ENCODE results near the gene SORBS2.

Gene SORBS2

DNA sequence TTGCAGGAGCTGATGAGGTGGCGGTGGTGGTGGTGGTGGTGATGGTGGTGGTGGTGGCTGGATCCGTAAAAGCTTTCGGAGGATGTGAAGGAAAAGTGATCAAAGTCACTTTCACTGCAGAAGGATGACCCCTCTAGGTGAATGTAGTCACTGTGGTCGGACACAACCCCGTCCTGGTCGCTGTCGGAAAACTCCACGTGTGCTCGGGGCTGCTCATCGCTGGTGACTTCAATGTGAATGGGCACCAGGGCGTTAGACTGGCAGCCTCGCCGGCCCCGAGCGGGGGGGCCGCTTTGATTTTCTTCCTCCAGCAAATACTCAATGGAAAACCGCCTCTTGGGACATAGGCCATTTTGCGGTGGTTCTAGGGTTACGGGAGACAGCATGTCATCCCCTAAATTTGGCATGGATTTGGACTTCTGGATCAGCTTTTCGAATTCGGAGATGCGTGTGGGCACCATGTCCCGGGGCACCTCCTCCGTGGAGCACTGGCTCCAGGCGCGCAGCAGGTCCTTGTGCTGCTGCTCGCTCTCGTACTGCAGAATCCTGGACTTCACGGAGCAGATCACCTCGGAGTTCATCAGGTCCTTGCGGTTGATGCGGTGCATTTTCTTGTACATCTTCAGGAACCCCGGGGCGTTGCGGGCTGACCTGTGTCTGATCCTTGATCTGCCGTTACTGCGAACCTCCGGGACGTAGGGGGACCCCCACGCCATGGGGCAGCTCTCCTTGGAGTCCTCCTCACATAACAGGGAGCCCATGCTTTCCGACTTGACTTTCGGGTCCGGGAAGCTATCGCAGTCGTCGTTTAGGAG, 188.3 kb downstream of the SORBS2 start:
- Histone ChIP-seq H3K79me2 (ENCODE audit: insufficient read depth, low read length) (no peaks in the 10 kb centered on the region), H4K20me1 (ENCODE audit: insufficient read depth, low read length) (no peaks in the 10 kb centered on the region), H3K27ac (ENCODE audit: low read length) (no peak overlapping the region), H3K4me1 (ENCODE audit: insufficient read depth, low read length) (no peaks in the 10 kb centered on the region), H3K36me3 (ENCODE audit: insufficient read depth, low read length) (no peaks in the 10 kb centered on the region), H3K4me3 (ENCODE audit: low read depth in 1 of 2, low read length in 2 of 2) (no peak overlapping the region), H3K9ac (ENCODE audit: low read depth, low read length) (no peak overlapping the region), H3K27me3 (ENCODE audit: insufficient read depth, low read length, poor library complexity) (no peaks in the 10 kb centered on the region), H3K4me2 (ENCODE audit: insufficient read depth, low read length) (no peak overlapping the region), H2AFZ (ENCODE audit: low read depth, low read length) (no peak overlapping the region), H3K9me3 (ENCODE audit: insufficient read depth, low read length, severe bottlenecking) (no peaks in the 10 kb centered on the region)
- DNase-seq (no peak), ATAC-seq (ENCODE audit: insufficient read depth, low read depth) (no peak)
- TF ChIP-seq, protein P1, sequence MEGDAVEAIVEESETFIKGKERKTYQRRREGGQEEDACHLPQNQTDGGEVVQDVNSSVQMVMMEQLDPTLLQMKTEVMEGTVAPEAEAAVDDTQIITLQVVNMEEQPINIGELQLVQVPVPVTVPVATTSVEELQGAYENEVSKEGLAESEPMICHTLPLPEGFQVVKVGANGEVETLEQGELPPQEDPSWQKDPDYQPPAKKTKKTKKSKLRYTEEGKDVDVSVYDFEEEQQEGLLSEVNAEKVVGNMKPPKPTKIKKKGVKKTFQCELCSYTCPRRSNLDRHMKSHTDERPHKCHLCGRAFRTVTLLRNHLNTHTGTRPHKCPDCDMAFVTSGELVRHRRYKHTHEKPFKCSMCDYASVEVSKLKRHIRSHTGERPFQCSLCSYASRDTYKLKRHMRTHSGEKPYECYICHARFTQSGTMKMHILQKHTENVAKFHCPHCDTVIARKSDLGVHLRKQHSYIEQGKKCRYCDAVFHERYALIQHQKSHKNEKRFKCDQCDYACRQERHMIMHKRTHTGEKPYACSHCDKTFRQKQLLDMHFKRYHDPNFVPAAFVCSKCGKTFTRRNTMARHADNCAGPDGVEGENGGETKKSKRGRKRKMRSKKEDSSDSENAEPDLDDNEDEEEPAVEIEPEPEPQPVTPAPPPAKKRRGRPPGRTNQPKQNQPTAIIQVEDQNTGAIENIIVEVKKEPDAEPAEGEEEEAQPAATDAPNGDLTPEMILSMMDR (IDR thresholded peaks at IDR 0.05; ENCODE audit: borderline replicate concordance, extremely low read depth, low read length, poor library complexity, severe bottlenecking) = no peak
- TF ChIP-seq EZH2 (IDR thresholded peaks at IDR 0.05; ENCODE audit: borderline replicate concordance, low read depth, low read length, severe bottlenecking) = no peak

DNA sequence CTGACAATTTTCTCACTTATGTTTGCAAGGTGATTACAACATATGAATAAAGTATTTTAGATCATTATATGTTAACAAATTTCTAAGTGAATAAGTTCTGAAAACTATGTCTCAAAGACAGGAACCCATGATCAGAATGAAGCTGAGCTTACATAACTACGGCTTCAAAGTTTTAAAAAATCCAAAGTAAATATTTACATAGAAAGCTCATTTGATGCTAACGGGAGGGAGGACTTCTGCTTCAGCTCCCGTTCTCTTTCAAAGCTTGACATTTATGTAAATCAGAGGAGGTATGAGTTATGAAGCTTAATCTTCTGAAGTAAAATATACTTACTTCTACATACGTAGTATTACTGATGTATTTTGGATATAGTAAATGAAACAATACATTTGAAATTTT, 203.8 kb downstream of the SORBS2 start:
- no peaks in the 10 kb centered on the region for H4K20me1 ChIP-seq (ENCODE audit: insufficient read depth, low read length)
- H3K27ac ChIP-seq (ENCODE audit: low read length) = no peak overlapping the region
- DNase-seq = no peak
- H3K9me3 ChIP-seq (ENCODE audit: insufficient read depth, low read length, severe bottlenecking) = no peaks in the 10 kb centered on the region
- H2AFZ ChIP-seq (ENCODE audit: low read depth, low read length) = no peak overlapping the region
- no peak overlapping the region for H3K4me2 ChIP-seq (ENCODE audit: insufficient read depth, low read length)
- TF ChIP-seq EZH2 (IDR thresholded peaks at IDR 0.05; ENCODE audit: borderline replicate concordance, low read depth, low read length, severe bottlenecking) = no peak
- no peaks in the 10 kb centered on the region for H3K79me2 ChIP-seq (ENCODE audit: insufficient read depth, low read length)
- no peak overlapping the region for H3K4me3 ChIP-seq (ENCODE audit: low read depth in 1 of 2, low read length in 2 of 2)
- H3K27me3 ChIP-seq (ENCODE audit: insufficient read depth, low read length, poor library complexity) = no peaks in the 10 kb centered on the region
- no peak overlapping the region for H3K9ac ChIP-seq (ENCODE audit: low read depth, low read length)
- ATAC-seq (ENCODE audit: insufficient read depth, low read depth) = no peak
- H3K4me1 ChIP-seq (ENCODE audit: insufficient read depth, low read length) = no peaks in the 10 kb centered on the region
- H3K36me3 ChIP-seq (ENCODE audit: insufficient read depth, low read length) = no peaks in the 10 kb centered on the region

DNA sequence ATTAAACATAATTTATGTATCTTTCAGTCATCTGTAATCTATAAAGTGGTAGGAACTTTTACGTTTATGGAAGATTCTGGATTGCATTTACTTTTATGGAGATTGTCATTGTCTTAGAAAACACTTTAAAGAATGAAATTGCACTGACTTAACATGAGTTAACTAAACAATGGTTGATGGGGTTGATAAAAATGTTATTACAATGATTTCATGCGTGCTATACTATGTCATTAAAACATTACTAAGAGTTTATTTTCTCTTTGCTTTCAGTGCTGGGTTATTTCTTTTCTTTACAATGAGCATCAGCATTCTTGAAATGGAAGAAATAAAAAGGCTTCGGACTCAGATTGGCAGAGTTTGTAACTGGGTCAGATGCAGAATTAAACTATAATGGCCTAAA, 209.6 kb downstream of the SORBS2 start:
- no peak overlapping the region for H3K27ac ChIP-seq (ENCODE audit: low read length)
- H3K9me3 ChIP-seq (ENCODE audit: insufficient read depth, low read length, severe bottlenecking) = no peaks in the 10 kb centered on the region
- no peak for ATAC-seq (ENCODE audit: insufficient read depth, low read depth)
- no peaks in the 10 kb centered on the region for H3K36me3 ChIP-seq (ENCODE audit: insufficient read depth, low read length)
- DNase-seq = no peak
- H3K4me2 ChIP-seq (ENCODE audit: insufficient read depth, low read length) = no peak overlapping the region
- no peaks in the 10 kb centered on the region for H3K4me1 ChIP-seq (ENCODE audit: insufficient read depth, low read length)
- H2AFZ ChIP-seq (ENCODE audit: low read depth, low read length) = no peak overlapping the region
- no peak overlapping the region for H3K9ac ChIP-seq (ENCODE audit: low read depth, low read length)
- H3K27me3 ChIP-seq (ENCODE audit: insufficient read depth, low read length, poor library complexity) = no peaks in the 10 kb centered on the region
- no peaks in the 10 kb centered on the region for H3K79me2 ChIP-seq (ENCODE audit: insufficient read depth, low read length)
- TF ChIP-seq, protein P1 (IDR thresholded peaks at IDR 0.05; ENCODE audit: borderline replicate concordance, extremely low read depth, low read length, poor library complexity, severe bottlenecking) = no peak
- no peak for TF ChIP-seq EZH2 (IDR thresholded peaks at IDR 0.05; ENCODE audit: borderline replicate concordance, low read depth, low read length, severe bottlenecking)
- H3K4me3 ChIP-seq (ENCODE audit: low read depth in 1 of 2, low read length in 2 of 2) = no peak overlapping the region
- H4K20me1 ChIP-seq (ENCODE audit: insufficient read depth, low read length) = no peaks in the 10 kb centered on the region

DNA sequence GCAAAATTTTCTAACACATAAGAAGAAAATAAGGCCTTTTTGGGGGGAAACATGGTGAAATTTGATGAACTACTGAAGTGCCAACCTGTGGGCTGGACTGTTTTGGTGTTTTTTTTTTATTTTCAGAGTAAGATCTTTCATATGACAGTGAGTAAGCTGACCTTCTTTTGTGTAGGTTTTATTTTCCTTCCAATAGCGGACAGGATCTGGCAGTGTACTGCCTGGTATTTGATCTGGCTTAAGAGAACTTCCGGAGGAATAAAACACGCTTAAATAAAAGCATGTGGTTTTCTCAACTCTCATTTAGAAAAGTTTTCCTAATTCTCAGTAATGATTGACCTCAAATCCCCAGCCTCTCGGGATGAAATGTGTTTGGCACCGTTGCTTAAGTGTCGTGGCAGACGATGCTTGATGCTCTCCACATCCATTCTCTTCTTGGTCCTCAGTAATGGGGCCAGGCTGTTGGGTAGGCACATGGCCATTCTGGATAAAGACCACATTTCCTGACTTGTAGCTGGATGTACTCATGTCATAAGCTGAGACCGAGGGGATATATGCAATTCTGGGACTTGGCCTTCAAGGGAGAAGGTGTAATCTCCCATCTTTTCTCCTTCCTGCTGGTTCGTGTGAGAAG, 211.1 kb downstream of the SORBS2 start:
- H3K9me3 ChIP-seq (ENCODE audit: insufficient read depth, low read length, severe bottlenecking) = no peaks in the 10 kb centered on the region
- H3K27ac ChIP-seq (ENCODE audit: low read length) = no peak overlapping the region
- no peaks in the 10 kb centered on the region for H3K79me2 ChIP-seq (ENCODE audit: insufficient read depth, low read length)
- DNase-seq (no peak), ATAC-seq (ENCODE audit: insufficient read depth, low read depth) (no peak)
- TF ChIP-seq, protein P1 (IDR thresholded peaks at IDR 0.05; ENCODE audit: borderline replicate concordance, extremely low read depth, low read length, poor library complexity, severe bottlenecking) = no peak
- TF ChIP-seq EZH2 (IDR thresholded peaks at IDR 0.05; ENCODE audit: borderline replicate concordance, low read depth, low read length, severe bottlenecking) = no peak
- H3K9ac ChIP-seq (ENCODE audit: low read depth, low read length) = no peak overlapping the region
- H4K20me1 ChIP-seq (ENCODE audit: insufficient read depth, low read length) = no peaks in the 10 kb centered on the region
- no peak overlapping the region for H3K4me3 ChIP-seq (ENCODE audit: low read depth in 1 of 2, low read length in 2 of 2)
- no peak overlapping the region for H3K4me2 ChIP-seq (ENCODE audit: insufficient read depth, low read length)
- no peak overlapping the region for H2AFZ ChIP-seq (ENCODE audit: low read depth, low read length)
- H3K36me3 ChIP-seq (ENCODE audit: insufficient read depth, low read length) = no peaks in the 10 kb centered on the region
- no peaks in the 10 kb centered on the region for H3K4me1 ChIP-seq (ENCODE audit: insufficient read depth, low read length)
- no peaks in the 10 kb centered on the region for H3K27me3 ChIP-seq (ENCODE audit: insufficient read depth, low read length, poor library complexity)

Measured in DND-41 (cell line).